ENCODE measurements around the gene RERE.

The RERE gene

GRCh38 chr1:8587784-8588183 lies 229.7 kb downstream of the RERE start:
- no peak for TF ChIP-seq ZNF274 (IDR thresholded peaks at IDR 0.05; ENCODE audit: low read depth, low read length)

GRCh38 chr1:8586438-8586837 lies 231.0 kb downstream of the RERE start:
- no peak for TF ChIP-seq ZNF274 (IDR thresholded peaks at IDR 0.05; ENCODE audit: low read depth, low read length)
- H3K4me3 ChIP-seq (ENCODE audit: low read length): no peak overlapping the region

More at GRCh38 chr1:8587784-8588183, 229.7 kb downstream of the RERE start:
- H3K4me3 ChIP-seq (ENCODE audit: low read length): no peak overlapping the region

- no peak for TF ChIP-seq ZNF274 (IDR thresholded peaks at IDR 0.05; ENCODE audit: low read depth, low read length)
- no peak overlapping the region for H3K4me3 ChIP-seq (ENCODE audit: low read length)
Observed at GRCh38 chr1:8584316-8584715, 233.1 kb downstream of the RERE start.

GRCh38 chr1:8583031-8583430 lies 234.4 kb downstream of the RERE start:
- no peak overlapping the region for H3K4me3 ChIP-seq (ENCODE audit: low read length)
- TF ChIP-seq ZNF274 (IDR thresholded peaks at IDR 0.05; ENCODE audit: low read depth, low read length): no peak

GRCh38 chr1:8580566-8580965 lies 236.9 kb downstream of the RERE start:
- TF ChIP-seq ZNF274 (IDR thresholded peaks at IDR 0.05; ENCODE audit: low read depth, low read length): no peak
- no peak overlapping the region for H3K4me3 ChIP-seq (ENCODE audit: low read length)

GRCh38 chr1:8578936-8579335 lies 238.5 kb downstream of the RERE start:
- H3K4me3 ChIP-seq (ENCODE audit: low read length): no peak overlapping the region
- no peak for TF ChIP-seq ZNF274 (IDR thresholded peaks at IDR 0.05; ENCODE audit: low read depth, low read length)

GRCh38 chr1:8578132-8578877 lies 239.1 kb downstream of the RERE start:
- no peak for TF ChIP-seq ZNF274 (IDR thresholded peaks at IDR 0.05; ENCODE audit: low read depth, low read length)
- H3K4me3 ChIP-seq (ENCODE audit: low read length): no peak overlapping the region

- no peak overlapping the region for H3K4me3 ChIP-seq (ENCODE audit: low read length)
- no peak for TF ChIP-seq ZNF274 (IDR thresholded peaks at IDR 0.05; ENCODE audit: low read depth, low read length)
Observed at GRCh38 chr1:8574985-8575384, 242.5 kb downstream of the RERE start.

GRCh38 chr1:8572106-8572505 lies 245.3 kb downstream of the RERE start:
- no peak overlapping the region for H3K4me3 ChIP-seq (ENCODE audit: low read length)
- TF ChIP-seq ZNF274 (IDR thresholded peaks at IDR 0.05; ENCODE audit: low read depth, low read length): no peak

GRCh38 chr1:8571200-8571984 lies 246.0 kb downstream of the RERE start:
- TF ChIP-seq ZNF274 (IDR thresholded peaks at IDR 0.05; ENCODE audit: low read depth, low read length): no peak
- H3K4me3 ChIP-seq (ENCODE audit: low read length): no peak overlapping the region

GRCh38 chr1:8570465-8570864 lies 247.0 kb downstream of the RERE start:
- no peak overlapping the region for H3K4me3 ChIP-seq (ENCODE audit: low read length)
- no peak for TF ChIP-seq ZNF274 (IDR thresholded peaks at IDR 0.05; ENCODE audit: low read depth, low read length)

GRCh38 chr1:8569242-8569641 lies 248.2 kb downstream of the RERE start:
- no peak for TF ChIP-seq ZNF274 (IDR thresholded peaks at IDR 0.05; ENCODE audit: low read depth, low read length)
- H3K4me3 ChIP-seq (ENCODE audit: low read length): no peak overlapping the region

- no peak for TF ChIP-seq ZNF274 (IDR thresholded peaks at IDR 0.05; ENCODE audit: low read depth, low read length)
- no peak overlapping the region for H3K4me3 ChIP-seq (ENCODE audit: low read length)
Observed at GRCh38 chr1:8568837-8569236, 248.6 kb downstream of the RERE start.

- H3K4me3 ChIP-seq (ENCODE audit: low read length): no peak overlapping the region
- TF ChIP-seq ZNF274 (IDR thresholded peaks at IDR 0.05; ENCODE audit: low read depth, low read length): no peak
Observed at GRCh38 chr1:8567146-8567545, 250.3 kb downstream of the RERE start.

GRCh38 chr1:8565802-8566201 lies 251.6 kb downstream of the RERE start:
- TF ChIP-seq ZNF274 (IDR thresholded peaks at IDR 0.05; ENCODE audit: low read depth, low read length): no peak

More at GRCh38 chr1:8565802-8566201, 251.6 kb downstream of the RERE start:
- no peak overlapping the region for H3K4me3 ChIP-seq (ENCODE audit: low read length)

Measured in GM08714 (cell line).